ENCODE data around the gene TSPAN7.

TSPAN7 gene

DNA sequence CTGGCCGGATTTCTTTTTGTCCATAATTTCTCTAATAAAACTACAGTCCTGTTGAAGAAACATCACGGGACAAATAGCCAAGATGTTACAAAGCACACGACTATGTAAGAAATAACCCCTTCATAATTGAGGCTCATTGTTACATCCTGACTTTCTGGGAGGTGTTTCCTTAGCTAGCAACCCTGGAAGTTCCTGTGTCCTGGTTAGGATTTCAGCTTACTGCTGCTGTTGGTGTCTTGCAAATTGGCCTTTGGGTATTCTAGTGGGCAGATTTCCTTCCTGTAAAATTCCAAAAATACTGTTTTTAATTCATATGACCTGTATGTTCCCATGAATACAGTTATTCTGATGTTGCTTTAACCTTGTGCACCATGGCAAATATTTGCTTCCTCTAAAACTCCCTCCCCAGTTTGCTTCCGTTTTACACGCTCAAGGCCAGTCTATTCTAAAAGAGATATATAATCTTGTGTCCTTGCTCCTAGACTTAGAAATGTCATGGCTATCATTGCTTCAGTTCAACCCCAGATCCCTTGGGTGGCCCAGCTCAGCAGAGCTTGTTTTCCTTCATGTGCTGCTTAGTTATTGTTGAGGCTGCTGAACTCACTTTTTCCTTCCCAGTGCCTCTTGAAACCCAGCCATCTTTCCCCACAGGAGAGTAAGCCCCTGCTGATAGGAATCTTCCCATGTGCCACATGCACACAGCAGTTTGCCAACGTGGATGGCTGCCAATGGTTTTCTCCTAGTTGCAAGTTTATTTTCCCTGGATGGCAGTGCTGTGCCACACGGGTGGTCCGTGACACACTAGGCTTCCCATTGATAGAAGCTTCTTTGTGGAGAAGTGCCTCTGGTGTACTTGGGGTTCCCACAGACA lies 75.8 kb downstream of the TSPAN7 start:
- Histone ChIP-seq H3K36me3 (ENCODE audit: control insufficient read depth in 1 of 2, insufficient read depth in 2 of 2, low read length in 2 of 2) (no peaks in the 10 kb centered on the region), H3K27me3 (ENCODE audit: control insufficient read depth in 1 of 2, insufficient read depth in 2 of 2, low read length in 2 of 2) (no peaks in the 10 kb centered on the region), H3K4me3 (ENCODE audit: low read depth in 1 of 2, low read length in 2 of 2) (no peak overlapping the region), H3K9me3 (ENCODE audit: control insufficient read depth in 1 of 2, low read length in 2 of 2) (no peaks in the 10 kb centered on the region), H3K4me1 (ENCODE audit: control insufficient read depth in 1 of 2, insufficient read depth in 2 of 2, low read length in 2 of 2) (peaks cover 0 to 5% of the 10 kb centered on the region in 2 donors), H3K9ac (ENCODE audit: low read depth in 1 of 2, low read length in 2 of 2) (no peak overlapping the region), H3K27ac (ENCODE audit: low read depth, low read length) (no peak overlapping the region)

DNA sequence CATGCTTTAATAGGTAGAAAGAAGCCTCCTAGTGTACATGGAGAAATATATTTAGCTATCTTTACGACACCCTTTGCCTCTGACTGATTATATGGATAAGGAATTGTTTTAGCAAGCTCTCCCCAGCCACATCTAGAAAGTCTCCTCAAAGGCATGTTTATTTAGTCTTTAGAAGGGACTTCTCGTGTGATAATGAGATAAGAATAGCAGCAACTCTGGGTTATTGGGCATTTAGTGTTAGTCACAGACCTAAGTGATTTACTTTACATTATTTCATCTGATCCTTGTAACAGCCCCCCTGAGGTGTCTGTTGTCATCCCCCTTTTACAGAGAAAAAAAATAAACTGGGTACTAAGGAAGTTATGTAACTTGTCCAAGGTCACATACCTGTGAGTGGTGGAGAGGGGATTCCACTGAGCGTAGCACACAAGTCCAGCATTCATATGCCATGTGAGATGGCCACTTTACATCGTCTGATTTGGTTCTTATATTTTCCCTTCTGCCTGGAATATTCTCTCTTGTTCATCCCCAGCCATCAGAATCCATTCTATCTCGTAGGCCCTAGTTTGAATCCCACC lies 77.7 kb downstream of the TSPAN7 start:
- H3K27ac ChIP-seq (ENCODE audit: low read depth, low read length): no peak overlapping the region
- H3K4me1 ChIP-seq (ENCODE audit: control insufficient read depth in 1 of 2, insufficient read depth in 2 of 2, low read length in 2 of 2): peaks cover 0 to 5% of the 10 kb centered on the region in 2 donors
- H3K9ac ChIP-seq (ENCODE audit: low read depth in 1 of 2, low read length in 2 of 2): no peak overlapping the region
- H3K9me3 ChIP-seq (ENCODE audit: control insufficient read depth in 1 of 2, low read length in 2 of 2): no peaks in the 10 kb centered on the region
- no peak overlapping the region for H3K4me3 ChIP-seq (ENCODE audit: low read depth in 1 of 2, low read length in 2 of 2)
- no peaks in the 10 kb centered on the region for H3K27me3 ChIP-seq (ENCODE audit: control insufficient read depth in 1 of 2, insufficient read depth in 2 of 2, low read length in 2 of 2)
- no peaks in the 10 kb centered on the region for H3K36me3 ChIP-seq (ENCODE audit: control insufficient read depth in 1 of 2, insufficient read depth in 2 of 2, low read length in 2 of 2)

DNA sequence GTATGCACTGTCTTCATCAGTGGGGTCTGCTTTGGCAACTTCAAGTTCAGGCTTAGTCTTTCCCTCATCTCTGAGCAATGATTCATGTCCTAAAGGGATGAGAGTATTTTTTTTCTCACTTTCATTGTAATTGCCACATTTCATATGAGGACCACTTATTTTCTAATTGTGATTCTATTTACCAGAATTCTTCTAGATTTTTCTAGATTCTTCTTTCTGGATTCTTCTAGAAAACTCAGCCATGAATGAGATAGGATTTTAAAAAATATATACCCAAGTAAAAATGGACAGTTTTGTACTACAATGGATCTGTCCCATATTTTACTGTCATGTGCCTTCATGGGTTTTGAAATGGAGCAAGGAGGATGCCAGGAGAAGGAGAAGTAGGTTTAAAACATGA lies 78.4 kb downstream of the TSPAN7 start:
- no peak overlapping the region for H3K4me3 ChIP-seq (ENCODE audit: low read depth in 1 of 2, low read length in 2 of 2)
- H3K9ac ChIP-seq (ENCODE audit: low read depth in 1 of 2, low read length in 2 of 2): no peak overlapping the region
- no peak overlapping the region for H3K27ac ChIP-seq (ENCODE audit: low read depth, low read length)
- no peaks in the 10 kb centered on the region for H3K27me3 ChIP-seq (ENCODE audit: control insufficient read depth in 1 of 2, insufficient read depth in 2 of 2, low read length in 2 of 2)
- no peaks in the 10 kb centered on the region for H3K36me3 ChIP-seq (ENCODE audit: control insufficient read depth in 1 of 2, insufficient read depth in 2 of 2, low read length in 2 of 2)
- H3K4me1 ChIP-seq (ENCODE audit: control insufficient read depth in 1 of 2, insufficient read depth in 2 of 2, low read length in 2 of 2): peaks cover 0 to 2% of the 10 kb centered on the region in 2 donors
- no peaks in the 10 kb centered on the region for H3K9me3 ChIP-seq (ENCODE audit: control insufficient read depth in 1 of 2, low read length in 2 of 2)

DNA sequence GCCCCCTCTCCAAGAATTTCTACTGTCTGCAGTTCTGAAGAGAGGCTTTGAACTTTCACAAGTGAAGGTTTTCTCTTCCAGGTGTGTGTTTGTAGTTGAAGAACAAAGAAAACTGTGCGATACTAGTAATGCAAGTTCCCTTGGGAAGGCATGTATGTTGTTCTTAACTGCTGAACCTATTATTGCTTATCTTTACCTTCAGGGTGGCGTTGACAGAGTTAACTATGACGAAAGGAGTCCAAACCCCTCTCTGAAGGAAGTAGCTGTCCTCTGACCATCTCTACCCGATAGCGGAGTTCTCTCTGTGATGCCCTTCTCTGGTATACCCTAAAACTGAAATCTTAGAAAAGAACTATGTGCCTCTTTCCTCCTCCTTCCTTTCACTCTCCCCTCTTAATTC lies 79.9 kb downstream of the TSPAN7 start:
- Histone ChIP-seq H3K9me3 (ENCODE audit: control insufficient read depth in 1 of 2, low read length in 2 of 2) (no peaks in the 10 kb centered on the region), H3K9ac (ENCODE audit: low read depth in 1 of 2, low read length in 2 of 2) (no peak overlapping the region), H3K4me1 (ENCODE audit: control insufficient read depth in 1 of 2, insufficient read depth in 2 of 2, low read length in 2 of 2) (no peaks in the 10 kb centered on the region), H3K36me3 (ENCODE audit: control insufficient read depth in 1 of 2, insufficient read depth in 2 of 2, low read length in 2 of 2) (no peaks in the 10 kb centered on the region), H3K4me3 (ENCODE audit: low read depth in 1 of 2, low read length in 2 of 2) (no peak overlapping the region), H3K27ac (ENCODE audit: low read depth, low read length) (no peak overlapping the region), H3K27me3 (ENCODE audit: control insufficient read depth in 1 of 2, insufficient read depth in 2 of 2, low read length in 2 of 2) (no peaks in the 10 kb centered on the region)

DNA sequence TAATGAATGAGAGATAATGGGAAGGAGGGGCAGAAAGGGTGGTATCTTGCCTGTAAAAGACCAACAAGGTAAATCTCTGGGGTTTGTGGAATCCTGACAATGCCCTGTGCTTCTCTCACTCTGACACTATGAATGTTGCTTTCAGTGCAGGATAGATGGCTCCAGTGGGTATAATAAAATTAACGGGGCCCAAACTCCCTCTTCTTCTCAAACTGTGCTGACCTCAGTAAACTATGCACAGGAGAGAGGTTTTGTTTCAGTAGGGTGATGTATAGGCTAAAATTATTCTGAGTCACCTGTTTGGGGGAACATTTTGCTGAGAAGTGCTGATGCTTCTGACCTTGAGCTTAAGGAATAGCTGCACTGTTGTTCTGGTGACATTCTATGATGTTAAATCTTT lies 82.6 kb downstream of the TSPAN7 start:
- Histone ChIP-seq H3K4me3 (ENCODE audit: low read depth in 1 of 2, low read length in 2 of 2) (no peak overlapping the region), H3K9me3 (ENCODE audit: control insufficient read depth in 1 of 2, low read length in 2 of 2) (no peaks in the 10 kb centered on the region), H3K4me1 (ENCODE audit: control insufficient read depth in 1 of 2, insufficient read depth in 2 of 2, low read length in 2 of 2) (no peaks in the 10 kb centered on the region), H3K27ac (ENCODE audit: low read depth, low read length) (no peak overlapping the region), H3K27me3 (ENCODE audit: control insufficient read depth in 1 of 2, insufficient read depth in 2 of 2, low read length in 2 of 2) (no peaks in the 10 kb centered on the region), H3K36me3 (ENCODE audit: control insufficient read depth in 1 of 2, insufficient read depth in 2 of 2, low read length in 2 of 2) (no peaks in the 10 kb centered on the region), H3K9ac (ENCODE audit: low read depth in 1 of 2, low read length in 2 of 2) (no peak overlapping the region)

DNA sequence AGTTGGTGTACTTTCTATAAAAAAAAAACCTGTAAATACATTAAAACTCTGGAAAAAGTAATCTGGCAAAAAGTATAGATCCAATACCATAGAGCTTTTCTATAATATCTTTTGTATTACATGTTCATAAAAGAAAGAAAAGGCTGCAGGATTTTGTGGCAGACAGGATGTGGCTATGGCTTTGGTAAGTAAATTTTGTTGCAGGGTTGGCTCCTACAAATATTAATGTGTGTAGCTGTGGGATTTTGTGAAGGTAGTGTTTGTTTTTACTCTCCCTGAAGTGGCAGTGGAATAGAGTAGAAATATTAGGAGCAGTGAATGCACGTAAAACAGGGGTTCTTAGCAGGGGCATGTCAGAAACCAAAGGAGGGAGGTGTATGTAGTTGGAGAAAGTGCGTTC lies 84.8 kb downstream of the TSPAN7 start:
- Histone ChIP-seq H3K27ac (ENCODE audit: low read depth, low read length) (no peak overlapping the region), H3K4me3 (ENCODE audit: low read depth in 1 of 2, low read length in 2 of 2) (no peak overlapping the region), H3K27me3 (ENCODE audit: control insufficient read depth in 1 of 2, insufficient read depth in 2 of 2, low read length in 2 of 2) (no peaks in the 10 kb centered on the region), H3K9ac (ENCODE audit: low read depth in 1 of 2, low read length in 2 of 2) (no peak overlapping the region), H3K9me3 (ENCODE audit: control insufficient read depth in 1 of 2, low read length in 2 of 2) (no peaks in the 10 kb centered on the region), H3K36me3 (ENCODE audit: control insufficient read depth in 1 of 2, insufficient read depth in 2 of 2, low read length in 2 of 2) (no peaks in the 10 kb centered on the region), H3K4me1 (ENCODE audit: control insufficient read depth in 1 of 2, insufficient read depth in 2 of 2, low read length in 2 of 2) (no peaks in the 10 kb centered on the region)

DNA sequence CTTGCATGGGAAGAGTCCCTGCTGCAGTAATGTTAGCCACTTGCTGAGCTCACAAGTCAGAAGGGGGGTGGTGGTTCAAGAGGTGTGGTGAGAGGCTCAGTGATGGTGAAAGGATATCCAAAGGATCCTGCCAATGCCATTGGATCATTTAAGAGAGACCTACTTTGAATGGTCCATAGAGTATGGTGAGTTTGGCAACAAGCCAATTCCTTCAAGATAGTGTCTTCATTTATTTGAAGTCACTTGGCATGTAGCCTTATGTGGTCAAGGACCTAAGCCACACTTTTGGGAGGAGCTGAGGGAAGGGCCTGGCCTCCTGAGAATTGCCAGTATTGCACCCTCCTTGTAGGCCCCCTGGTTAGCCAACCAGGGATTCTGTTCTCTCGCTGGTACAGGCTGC lies 87.9 kb downstream of the TSPAN7 start:
- no peak overlapping the region for H3K4me3 ChIP-seq (ENCODE audit: low read depth in 1 of 2, low read length in 2 of 2)
- H3K9me3 ChIP-seq (ENCODE audit: control insufficient read depth in 1 of 2, low read length in 2 of 2): no peaks in the 10 kb centered on the region
- no peaks in the 10 kb centered on the region for H3K27me3 ChIP-seq (ENCODE audit: control insufficient read depth in 1 of 2, insufficient read depth in 2 of 2, low read length in 2 of 2)
- no peak overlapping the region for H3K9ac ChIP-seq (ENCODE audit: low read depth in 1 of 2, low read length in 2 of 2)
- H3K4me1 ChIP-seq (ENCODE audit: control insufficient read depth in 1 of 2, insufficient read depth in 2 of 2, low read length in 2 of 2): no peaks in the 10 kb centered on the region
- no peaks in the 10 kb centered on the region for H3K36me3 ChIP-seq (ENCODE audit: control insufficient read depth in 1 of 2, insufficient read depth in 2 of 2, low read length in 2 of 2)
- H3K27ac ChIP-seq (ENCODE audit: low read depth, low read length): no peak overlapping the region

DNA sequence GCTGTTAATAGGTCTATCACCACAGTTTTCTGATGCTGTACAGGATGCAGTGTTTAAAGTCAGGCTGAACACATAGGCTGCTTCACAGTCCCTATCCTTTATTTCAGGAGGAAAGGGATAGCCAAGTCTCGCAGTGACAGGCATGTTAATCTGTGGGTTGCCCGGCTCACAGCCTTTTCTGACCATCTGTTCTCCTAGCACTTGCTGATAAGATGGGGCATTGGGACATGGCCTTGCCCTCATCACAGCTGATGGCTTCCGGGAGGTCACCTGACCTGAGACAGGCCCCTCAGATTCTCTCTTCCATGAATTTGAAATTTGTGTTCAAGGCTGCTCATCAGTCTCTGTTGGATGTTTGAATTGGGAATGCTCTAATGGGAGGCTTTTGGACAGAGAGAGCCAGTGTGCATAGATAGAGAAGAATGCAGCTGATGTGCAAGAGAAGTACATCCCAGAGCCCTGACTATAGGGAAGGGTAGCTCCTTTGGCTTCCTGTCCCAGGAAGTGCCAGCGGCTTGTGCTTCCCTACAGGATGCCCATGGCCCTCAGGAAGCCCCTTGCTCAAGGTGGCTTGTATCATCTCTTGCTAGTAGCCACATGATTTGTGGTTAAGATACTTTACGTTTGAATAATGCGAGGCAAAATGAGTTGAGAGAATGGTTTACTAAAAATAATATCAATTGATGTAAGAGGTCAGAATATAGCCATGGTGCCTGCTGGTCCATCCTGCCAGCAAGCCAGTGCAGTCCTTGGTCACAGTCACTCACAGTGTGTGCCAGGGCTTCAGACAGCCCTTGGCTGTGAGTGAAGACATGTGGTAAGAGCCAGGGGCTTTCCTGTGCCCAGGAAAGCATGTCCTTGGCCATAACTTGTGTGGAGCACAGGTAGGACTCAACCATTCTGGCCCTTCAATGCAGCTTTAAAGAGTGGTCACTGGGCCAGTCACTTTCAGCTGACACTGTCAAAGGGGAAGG lies 88.6 kb downstream of the TSPAN7 start:
- Histone ChIP-seq H3K27me3 (ENCODE audit: control insufficient read depth in 1 of 2, insufficient read depth in 2 of 2, low read length in 2 of 2) (no peaks in the 10 kb centered on the region), H3K4me3 (ENCODE audit: low read depth in 1 of 2, low read length in 2 of 2) (no peak overlapping the region), H3K9ac (ENCODE audit: low read depth in 1 of 2, low read length in 2 of 2) (no peak overlapping the region), H3K4me1 (ENCODE audit: control insufficient read depth in 1 of 2, insufficient read depth in 2 of 2, low read length in 2 of 2) (no peaks in the 10 kb centered on the region), H3K27ac (ENCODE audit: low read depth, low read length) (no peak overlapping the region), H3K36me3 (ENCODE audit: control insufficient read depth in 1 of 2, insufficient read depth in 2 of 2, low read length in 2 of 2) (no peaks in the 10 kb centered on the region), H3K9me3 (ENCODE audit: control insufficient read depth in 1 of 2, low read length in 2 of 2) (no peaks in the 10 kb centered on the region)

DNA sequence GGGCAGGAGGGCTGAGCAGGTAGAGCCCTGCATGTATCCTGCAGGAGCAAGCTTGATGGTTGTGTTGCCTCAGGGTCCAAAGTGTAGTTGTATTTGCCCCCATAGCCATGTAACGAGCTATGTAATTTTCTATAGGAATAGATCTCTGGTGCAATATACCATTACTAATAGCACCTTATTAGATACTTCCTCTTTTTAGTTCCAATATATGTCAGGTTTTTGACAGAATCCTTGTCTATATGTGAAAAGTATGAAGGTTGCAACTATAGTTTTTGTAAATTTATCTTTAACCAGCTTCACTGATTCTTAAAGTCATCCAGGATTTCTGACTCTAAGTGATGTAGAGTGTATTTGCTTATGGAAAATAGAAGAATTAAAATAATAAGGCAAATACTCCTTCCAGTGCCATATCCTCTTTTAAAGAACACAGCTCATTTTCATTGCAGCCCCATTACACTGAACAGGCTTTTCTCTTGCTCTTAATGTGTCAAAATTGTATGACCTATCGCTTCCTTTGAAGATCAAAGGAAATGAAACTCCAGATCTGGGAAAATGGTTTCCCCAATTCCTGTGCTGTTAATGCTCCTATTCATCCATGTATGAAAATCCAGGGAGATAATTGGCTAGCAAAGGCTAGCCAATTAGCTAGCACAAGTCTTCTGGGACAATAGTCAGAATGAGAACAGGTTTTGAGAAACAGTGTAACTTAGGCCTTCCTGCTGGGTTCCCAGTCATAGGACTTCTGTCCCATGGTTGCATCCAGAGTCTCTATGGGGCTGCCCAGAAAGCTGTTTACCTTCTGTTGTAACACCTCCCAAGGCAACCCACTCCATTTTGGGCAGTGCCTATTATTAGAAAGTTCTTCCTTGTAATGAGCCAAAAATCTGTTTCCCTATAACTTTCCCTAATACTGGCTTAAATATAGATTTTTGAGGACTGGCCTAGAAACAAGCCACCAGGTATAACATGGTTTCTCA lies 90.6 kb downstream of the TSPAN7 start:
- H3K4me1 ChIP-seq (ENCODE audit: control insufficient read depth in 1 of 2, insufficient read depth in 2 of 2, low read length in 2 of 2): no peaks in the 10 kb centered on the region
- H3K36me3 ChIP-seq (ENCODE audit: control insufficient read depth in 1 of 2, insufficient read depth in 2 of 2, low read length in 2 of 2): no peaks in the 10 kb centered on the region
- H3K9ac ChIP-seq (ENCODE audit: low read depth in 1 of 2, low read length in 2 of 2): no peak overlapping the region
- no peak overlapping the region for H3K27ac ChIP-seq (ENCODE audit: low read depth, low read length)
- no peak overlapping the region for H3K4me3 ChIP-seq (ENCODE audit: low read depth in 1 of 2, low read length in 2 of 2)
- H3K27me3 ChIP-seq (ENCODE audit: control insufficient read depth in 1 of 2, insufficient read depth in 2 of 2, low read length in 2 of 2): no peaks in the 10 kb centered on the region
- H3K9me3 ChIP-seq (ENCODE audit: control insufficient read depth in 1 of 2, low read length in 2 of 2): no peaks in the 10 kb centered on the region

Data from duodenal mucosa (tissue), 2 donors.